IMR-90 (cell line): ENCODE results near the gene SLC25A51. TPM values are rescaled to one million over a fixed set of nuclear protein-coding genes. Genes with fewer than 3 reads are reported as not detected.

Experiments used
- ATAC-seq: fragments of 200-7000 bp; cut with Tn5 transposase; 2 replicates; pipeline ENCODE4 v1.9.1; 2020; ENCODE audit warnings: low read depth, mild to moderate bottlenecking, moderate library complexity
- BruUV-seq: library from RNA; stranded (reverse); fragments of 400-500 nt; replicated peaks from 2 replicates; lab custom pipeline; 2021; lab: Mats Ljungman, UMichigan
- CTCF ChIA-PET: fragments of 300-600 bp; formaldehyde crosslinking; extraction: SDS; loops from one replicate; lab custom pipeline; 2021; ENCODE audit warnings: antibody characterized with exemption; lab: Yijun Ruan, JAX
- POLR2A ChIA-PET: fragments of 300-600 bp; sonication (Branson Sonifier 250); formaldehyde crosslinking; loops from one replicate; lab custom pipeline; 2022; ENCODE audit warnings: antibody characterized with exemption; ENCODE audit not compliant: unreplicated experiment; lab: Charles Lee
- DNase-seq: peaks from one replicate; pipeline ENCODE4 v3.0.0; 2013
- H2AFZ ChIP-seq: replicated peaks from 2 replicates; pipeline ENCODE3; 2013; ENCODE audit warnings: low read length, mild to moderate bottlenecking; ENCODE audit not compliant: poor library complexity
- H2AK5ac ChIP-seq: 2 replicates; pipeline ENCODE4 v1.6.1; 2013; ENCODE audit warnings: low read depth, low read length, inconsistent platforms
- H2AK9ac ChIP-seq: replicated peaks from 2 replicates; pipeline ENCODE3; 2013; ENCODE audit warnings: mild to moderate bottlenecking, low read depth, low read length, moderate library complexity; ENCODE audit not compliant: poor library complexity
- H2BK120ac ChIP-seq: 2 replicates; pipeline ENCODE4 v1.6.1; 2013; ENCODE audit warnings: low read depth, low read length, inconsistent platforms
- H2BK15ac ChIP-seq: 3 replicates; pipeline ENCODE4 v1.6.1; 2013; ENCODE audit warnings: low read depth, low read length, inconsistent platforms
- H2BK20ac ChIP-seq: 2 replicates; pipeline ENCODE4 v1.6.1; 2013; ENCODE audit warnings: low read depth, mild to moderate bottlenecking, inconsistent platforms, low read length, moderate library complexity
- H2BK5ac ChIP-seq: 2 replicates; pipeline ENCODE4 v1.6.1; 2013; ENCODE audit warnings: mild to moderate bottlenecking, low read depth, low read length, inconsistent platforms; ENCODE audit not compliant: poor library complexity, severe bottlenecking
- H3K14ac ChIP-seq: replicated peaks from 2 replicates; pipeline ENCODE4 v1.6.1; 2013; ENCODE audit warnings: low read depth, low read length, inconsistent platforms
- H3K18ac ChIP-seq: 2 replicates; pipeline ENCODE4 v1.6.1; 2013; ENCODE audit warnings: low read depth, low read length, control low read depth
- H3K23ac ChIP-seq: 2 replicates; pipeline ENCODE4 v1.6.1; 2013; ENCODE audit warnings: low read depth, low read length, inconsistent platforms
- H3K27ac ChIP-seq: 2 replicates; pipeline ENCODE4 v1.5.1; 2013; ENCODE audit warnings: mild to moderate bottlenecking, control low read depth, low read length; ENCODE audit not compliant: insufficient read depth
- H3K27me3 ChIP-seq: 2 replicates; pipeline ENCODE4 v1.6.1; 2013; ENCODE audit warnings: low read length; ENCODE audit not compliant: control insufficient read depth, insufficient read depth
- H3K36me3 ChIP-seq: 2 replicates; pipeline ENCODE4 v1.6.1; 2013; ENCODE audit warnings: low read length, mixed read lengths; ENCODE audit not compliant: control insufficient read depth, insufficient read depth
- H3K4ac ChIP-seq: 2 replicates; pipeline ENCODE4 v1.6.1; 2013; ENCODE audit warnings: low read depth, low read length, inconsistent platforms
- H3K4me1 ChIP-seq: 2 replicates; pipeline ENCODE4 v1.6.1; 2013; ENCODE audit warnings: low read length, mixed read lengths; ENCODE audit not compliant: control insufficient read depth, insufficient read depth
- H3K4me2 ChIP-seq: 2 replicates; pipeline ENCODE4 v1.6.1; 2013; ENCODE audit warnings: low read depth, mild to moderate bottlenecking, control low read depth, low read length, moderate library complexity
- H3K4me3 ChIP-seq: 2 replicates; pipeline ENCODE4 v1.5.1; 2013; ENCODE audit warnings: low read depth, mild to moderate bottlenecking, control low read depth, low read length, moderate library complexity; ENCODE audit not compliant: insufficient read depth
- H3K56ac ChIP-seq: 2 replicates; pipeline ENCODE4 v1.6.1; 2013; ENCODE audit warnings: low read length, inconsistent platforms; ENCODE audit not compliant: insufficient read depth; ENCODE audit errors: extremely low read depth
- H3K79me1 ChIP-seq, 2 experiments: 2 replicates each; pipeline ENCODE4 v1.6.1; 2013; ENCODE audit warnings: low read length in 2 of 2, inconsistent platforms in 1 of 2, low read depth in 1 of 2
- H3K9ac ChIP-seq: 2 replicates; pipeline ENCODE4 v1.6.1; 2013; ENCODE audit warnings: low read depth, low read length, control low read depth
- H3K9me1 ChIP-seq: 2 replicates; pipeline ENCODE4 v1.6.1; 2013; ENCODE audit warnings: low read length, inconsistent platforms; ENCODE audit not compliant: insufficient read depth
- H3K9me3 ChIP-seq: 2 replicates; pipeline ENCODE4 v1.6.1; 2013; ENCODE audit warnings: low read length; ENCODE audit not compliant: control insufficient read depth, insufficient read depth
- H4K20me1 ChIP-seq: 2 replicates; pipeline ENCODE4 v1.6.1; 2013; ENCODE audit warnings: low read length, inconsistent platforms; ENCODE audit not compliant: insufficient read depth
- H4K5ac ChIP-seq: 2 replicates; pipeline ENCODE4 v1.6.1; 2013; ENCODE audit warnings: mild to moderate bottlenecking, low read depth, low read length, control low read depth
- H4K8ac ChIP-seq, 2 experiments: 2 replicates each; pipeline ENCODE4 v1.6.1; 2013; ENCODE audit warnings: low read depth in 2 of 2, low read length in 2 of 2, control low read depth in 1 of 2, inconsistent platforms in 1 of 2
- H4K91ac ChIP-seq: 2 replicates; pipeline ENCODE4 v1.6.1; 2013; ENCODE audit warnings: low read depth, low read length, inconsistent platforms; ENCODE audit not compliant: insufficient read depth
- CEBPB ChIP-seq: IDR thresholded peaks from 2 replicates; pipeline ENCODE4 v1.6.1; 2012; ENCODE audit warnings: low read depth, low read length, improper control_type of control experiment
- CHD1 ChIP-seq: IDR thresholded peaks from 2 replicates; pipeline ENCODE4 v1.6.1; 2012; ENCODE audit warnings: low read depth, low read length, improper control_type of control experiment
- FOS ChIP-seq: fragments of 150-350 bp; IDR thresholded peaks from 2 replicates; pipeline ENCODE4 v1.6.1; 2016; ENCODE audit warnings: low read depth, low read length
- MAFK ChIP-seq: IDR thresholded peaks from 2 replicates; pipeline ENCODE4 v1.6.1; 2012; ENCODE audit warnings: low read depth, low read length, improper control_type of control experiment
- MXI1 ChIP-seq: IDR thresholded peaks from 2 replicates; pipeline ENCODE4 v1.6.1; 2012; ENCODE audit warnings: low read depth, mild to moderate bottlenecking, low read length, moderate library complexity, borderline replicate concordance
- NFE2L2 ChIP-seq: fragments of 150-350 bp; IDR thresholded peaks from 2 replicates; pipeline ENCODE4 v1.6.1; 2016; ENCODE audit warnings: low read depth, mild to moderate bottlenecking, low read length
- POLR2A ChIP-seq: IDR thresholded peaks from 2 replicates; pipeline ENCODE4 v1.6.1; 2012; ENCODE audit warnings: mild to moderate bottlenecking, low read depth, low read length
- RAD21 ChIP-seq: IDR thresholded peaks from 2 replicates; pipeline ENCODE4 v1.6.1; 2012; ENCODE audit warnings: low read length, improper control_type of control experiment
- RCOR1 ChIP-seq: IDR thresholded peaks from 2 replicates; pipeline ENCODE4 v1.6.1; 2012; ENCODE audit warnings: mild to moderate bottlenecking, low read length, improper control_type of control experiment; ENCODE audit not compliant: insufficient replicate concordance
- WGBS, 2 experiments: methylation state at CpG; one replicate each; pipeline versions ENCODE4 v1.1.5 to v1.1.7; 2013; ENCODE audit warnings: missing lambda C conversion rate in 2 of 2; ENCODE audit not compliant: insufficient read length in 1 of 2; ENCODE audit errors: extremely low coverage in 2 of 2; 5-methylcytosine and 5-hydroxymethylcytosine counted together
- dilution Hi-C: fragments of 300-500 bp; cut with HindIII; formaldehyde crosslinking; loops from one replicate; pipeline ENCODE4 v1.14.3; 2018; ENCODE audit warnings: low sequenced_read_pairs; ENCODE audit not compliant: unreplicated experiment
- in situ Hi-C: fragments of 300-500 bp; cut with MboI; formaldehyde crosslinking; loops from 3 replicates; pipeline ENCODE4 v1.14.3; 2019; ENCODE audit warnings: low sequenced_read_pairs, inconsistent platforms, mixed read lengths
- intact Hi-C: fragments of 100-400 bp; cut with micrococcal nuclease; formaldehyde crosslinking; loops from 2 replicates; pipeline ENCODE4 v1.10.0; 2022
- polyA plus RNA-seq, 3 experiments: library from polyadenylated mRNA; depleted of rRNA; stranded (reverse); fragments of >200 nt; gene quantifications; 2 replicates each; pipeline ENCODE4 v1.2.3, GENCODE V29; 2012; ENCODE audit warnings: low replicate concordance in 1 of 3
- total RNA-seq: library from RNA; depleted of rRNA; stranded (reverse); fragments of >200 nt; gene quantifications from 2 replicates; pipeline ENCODE4 v1.2.3, GENCODE V29; 2012

SLC25A51 gene
- total and polyA plus RNA-seq, 2 of the 4 experiments (the other 2 are of a cell fraction) = 14.1 to 81.6 TPM

DNA sequence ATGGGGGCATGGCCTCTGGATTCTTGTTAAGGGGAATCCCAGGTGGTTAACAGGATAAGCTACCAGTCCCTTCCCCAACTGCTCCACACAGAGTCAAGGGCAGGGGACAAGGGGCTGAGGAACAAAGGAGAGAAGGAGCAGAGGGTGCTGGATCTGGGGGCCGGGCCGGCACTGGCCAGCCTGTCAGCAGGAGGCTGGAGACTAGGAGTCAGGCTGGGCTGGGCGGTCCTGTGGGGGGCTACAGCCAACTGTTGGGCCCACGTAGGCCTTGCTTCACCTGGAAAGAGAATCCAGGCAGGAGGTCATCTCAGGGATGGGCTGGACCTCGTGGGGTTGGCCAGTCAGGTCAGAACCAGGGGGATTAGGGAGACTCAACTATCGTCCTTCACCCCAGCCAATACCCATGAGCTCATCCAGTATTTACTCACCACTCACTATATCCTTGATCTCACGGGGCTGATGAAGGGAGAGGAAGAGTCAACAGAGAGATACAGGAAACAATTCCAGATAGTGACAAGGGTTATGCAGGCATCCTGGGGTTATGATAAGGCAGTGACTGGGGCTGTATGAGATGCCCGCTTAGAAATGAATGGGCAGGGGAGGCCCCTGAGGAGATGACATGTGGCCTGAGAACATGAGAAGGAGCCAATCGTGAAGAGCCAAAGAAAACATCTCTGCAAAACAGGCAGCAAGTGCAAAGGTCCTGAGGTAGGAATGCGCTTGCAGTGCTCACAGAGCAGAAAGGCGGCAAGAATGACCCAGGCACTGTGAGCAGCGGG lies 47.9 kb upstream of the SLC25A51 start:
- WGBS, 2 experiments = 97% methylated on average over 6 of the region's 12 CpGs; no CpG with 5 or more reads in 1 of the 2 experiments
- peaks cover 68% of the 10 kb centered on the region for H3K36me3 ChIP-seq
- no peaks in the 10 kb centered on the region for H3K9me3 ChIP-seq
- TF ChIP-seq MXI1 (no peak), MAFK (no peak), CHD1 (no peak), FOS (no peak), RAD21 (no peak), CEBPB (no peak), RCOR1 (no peak), NFE2L2 (no peak), POLR2A (no peak)
- H4K8ac ChIP-seq = peak overlapping the region; percentile 76 to 97
- H3K4me3 ChIP-seq = no peak overlapping the region
- H3K4ac ChIP-seq = peak overlapping the region; percentile 98
- H2AFZ ChIP-seq = no peak overlapping the region
- no peaks in the 10 kb centered on the region for H3K27me3 ChIP-seq
- dilution Hi-C loops = no loop called here
- in situ Hi-C loops = no loop called here
- H3K27ac ChIP-seq = peak overlapping the region; percentile 87
- intact Hi-C loops = loop anchor here (1.0 to 5.0 kb wide), 3 partner anchors 43 to 115 kb away; partner anchors contain the start of gene SHB
- peak overlapping the region; percentile 92 for H3K14ac ChIP-seq
- no peak for ATAC-seq
- DNase-seq = no peak
- peak overlapping the region; percentile 97 for H2BK15ac ChIP-seq
- CTCF ChIA-PET = no interaction called here
- H3K18ac ChIP-seq = peak overlapping the region; percentile 42; the same call in 1 of the 2 replicates
- peak overlapping the region; percentile 98 for H2BK20ac ChIP-seq
- no TSS peak for BruUV-seq
- H3K23ac ChIP-seq = peak overlapping the region; percentile 72
- H4K91ac ChIP-seq = peak overlapping the region; percentile 99
- peaks cover 13% of the 10 kb centered on the region for H4K20me1 ChIP-seq
- H2BK5ac ChIP-seq = peak overlapping the region; percentile 100
- peaks cover 46% of the 10 kb centered on the region for H3K9me1 ChIP-seq
- peak overlapping the region; percentile 94; the same call in 1 of the 2 replicates for H4K5ac ChIP-seq
- peak overlapping the region; percentile 100 for H2AK5ac ChIP-seq
- POLR2A ChIA-PET = interaction anchor here (0.5 to 0.6 kb wide), 2 partner anchors 96 to 151 kb away, joined by 4 to 5 read pairs; no protein-coding TSS in a partner anchor
- no peak overlapping the region; the same call in 1 of the 2 replicates for H3K56ac ChIP-seq
- peaks cover 28% of the 10 kb centered on the region for H3K4me1 ChIP-seq
- no peak overlapping the region for H3K4me2 ChIP-seq
- peak overlapping the region; percentile 17 for H2AK9ac ChIP-seq
- peaks cover 40 to 91% of the 10 kb centered on the region in 2 experiments; a peak in 3 of 4 replicates for H3K79me1 ChIP-seq
- H3K9ac ChIP-seq = no peak overlapping the region
- H2BK120ac ChIP-seq = peak overlapping the region; percentile 99
